ENCODE results near the gene NDUFS4. TPM values are rescaled to one million over a fixed set of nuclear protein-coding genes. Genes with fewer than 3 reads are reported as not detected.

Gene NDUFS4
- total RNA-seq, 1 donor, result 78.2 TPM

GRCh38 chr5:53556001-53556400 is 4.4 kb upstream of the NDUFS4 start:
- Histone ChIP-seq H3K79me2 (ENCODE audit: insufficient read depth, low read length) (peaks cover 6% of the 10 kb centered on the region), H3K4me1 (ENCODE audit: insufficient read depth, low read length) (peaks cover 4% of the 10 kb centered on the region), H3K9me3 (ENCODE audit: low read depth, low read length) (no peaks in the 10 kb centered on the region), H3K27me3 (ENCODE audit: insufficient read depth, low read length) (peaks cover 13% of the 10 kb centered on the region), H3K4me2 (ENCODE audit: insufficient read depth, low read length) (no peak overlapping the region), H3K27ac (ENCODE audit: low read depth, low read length) (no peak overlapping the region), H2AFZ (ENCODE audit: low read length) (no peak overlapping the region), H3K4me3 (ENCODE audit: insufficient read depth, low read length) (no peak overlapping the region), H3K36me3 (ENCODE audit: insufficient read depth, low read length) (no peaks in the 10 kb centered on the region), H4K20me1 (ENCODE audit: insufficient read depth, low read length) (no peaks in the 10 kb centered on the region)
- no peak for DNase-seq (ENCODE audit: insufficient read length, low spot score, missing footprints)
- no peak for TF ChIP-seq CTCF (IDR thresholded peaks at IDR 0.05; ENCODE audit: extremely low read depth, low read depth, low read length)

DNA sequence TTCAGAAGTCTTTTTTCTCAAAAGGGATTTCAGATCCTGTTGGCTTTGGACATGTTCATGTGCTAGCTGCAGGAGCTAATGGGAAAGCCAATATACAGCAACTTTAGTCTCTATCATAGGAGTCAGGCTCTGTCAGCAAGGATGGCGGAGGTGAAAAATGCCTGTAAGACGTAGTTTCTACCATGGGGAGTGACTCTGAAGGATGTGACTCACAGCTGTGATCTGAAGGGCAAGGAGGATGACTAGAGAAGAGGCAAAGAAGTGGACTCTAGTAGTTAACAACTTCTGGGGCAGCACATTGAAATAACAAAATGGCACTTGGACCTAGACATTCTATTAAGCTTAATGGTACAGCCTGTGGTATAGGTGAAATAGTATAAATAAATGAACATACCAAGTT is 3.1 kb upstream of the NDUFS4 start:
- Histone ChIP-seq H4K20me1 (ENCODE audit: insufficient read depth, low read length) (no peaks in the 10 kb centered on the region), H3K4me1 (ENCODE audit: insufficient read depth, low read length) (peaks cover 11% of the 10 kb centered on the region), H3K9me3 (ENCODE audit: low read depth, low read length) (no peaks in the 10 kb centered on the region), H2AFZ (ENCODE audit: low read length) (peak overlapping the region; percentile 32), H3K79me2 (ENCODE audit: insufficient read depth, low read length) (peaks cover 20% of the 10 kb centered on the region), H3K4me2 (ENCODE audit: insufficient read depth, low read length) (no peak overlapping the region), H3K27me3 (ENCODE audit: insufficient read depth, low read length) (peaks cover 13% of the 10 kb centered on the region), H3K36me3 (ENCODE audit: insufficient read depth, low read length) (no peaks in the 10 kb centered on the region), H3K27ac (ENCODE audit: low read depth, low read length) (no peak overlapping the region), H3K4me3 (ENCODE audit: insufficient read depth, low read length) (no peak overlapping the region)
- no peak for TF ChIP-seq CTCF (IDR thresholded peaks at IDR 0.05; ENCODE audit: extremely low read depth, low read depth, low read length)
- no peak for DNase-seq (ENCODE audit: insufficient read length, low spot score, missing footprints)

DNA sequence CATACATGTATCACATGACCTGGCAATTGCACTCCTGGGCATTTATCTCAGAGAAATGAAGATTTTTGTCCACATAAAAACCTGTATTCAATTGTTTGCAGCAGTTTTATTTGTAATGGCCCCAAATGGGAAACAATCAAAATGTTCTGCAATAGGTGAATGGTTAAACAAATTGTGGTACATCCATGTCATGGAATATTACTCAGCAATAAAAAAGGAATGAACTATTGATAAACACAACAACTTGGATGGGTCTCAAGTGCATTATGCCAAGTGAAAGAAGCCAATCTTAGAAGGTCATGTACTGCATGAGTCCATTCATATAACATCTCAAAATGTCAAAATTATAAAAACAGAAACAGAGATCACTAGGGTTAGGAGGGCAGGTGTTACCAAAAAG is 1.5 kb upstream of the NDUFS4 start:
- H4K20me1 ChIP-seq (ENCODE audit: insufficient read depth, low read length), result peaks cover 3% of the 10 kb centered on the region
- no peak overlapping the region for H3K4me3 ChIP-seq (ENCODE audit: insufficient read depth, low read length)
- DNase-seq (ENCODE audit: insufficient read length, low spot score, missing footprints), result no peak
- H3K9me3 ChIP-seq (ENCODE audit: low read depth, low read length), result no peaks in the 10 kb centered on the region
- no peak for TF ChIP-seq CTCF (IDR thresholded peaks at IDR 0.05; ENCODE audit: extremely low read depth, low read depth, low read length)
- H3K79me2 ChIP-seq (ENCODE audit: insufficient read depth, low read length), result peaks cover 34% of the 10 kb centered on the region
- H3K4me2 ChIP-seq (ENCODE audit: insufficient read depth, low read length), result no peak overlapping the region
- no peaks in the 10 kb centered on the region for H3K36me3 ChIP-seq (ENCODE audit: insufficient read depth, low read length)
- no peak overlapping the region for H3K27ac ChIP-seq (ENCODE audit: low read depth, low read length)
- peaks cover 11% of the 10 kb centered on the region for H3K4me1 ChIP-seq (ENCODE audit: insufficient read depth, low read length)
- H2AFZ ChIP-seq (ENCODE audit: low read length), result no peak overlapping the region
- peaks cover 13% of the 10 kb centered on the region for H3K27me3 ChIP-seq (ENCODE audit: insufficient read depth, low read length)

DNA sequence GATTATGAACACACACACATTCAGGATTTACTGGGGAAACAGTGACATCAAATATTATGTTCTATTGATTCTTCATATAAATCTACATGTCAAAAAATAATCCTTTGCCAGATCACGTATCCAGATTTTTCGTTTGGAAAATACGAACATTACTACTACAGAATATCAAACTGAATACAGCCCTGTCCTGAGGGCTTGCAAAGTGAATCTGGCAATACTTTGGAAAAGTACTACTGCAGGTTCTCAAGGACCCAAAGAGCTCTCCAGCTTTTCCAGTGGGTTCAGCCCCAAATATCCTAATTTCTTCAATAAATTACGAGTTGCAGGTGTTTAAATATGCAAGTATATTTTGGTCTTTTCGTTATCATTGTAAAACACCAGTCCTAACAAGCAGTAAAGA is 411 bp upstream of the NDUFS4 start:
- no peak for DNase-seq (ENCODE audit: insufficient read length, low spot score, missing footprints)
- peaks cover 13% of the 10 kb centered on the region for H4K20me1 ChIP-seq (ENCODE audit: insufficient read depth, low read length)
- H3K4me3 ChIP-seq (ENCODE audit: insufficient read depth, low read length), result peak overlapping the region; percentile 88
- H3K27me3 ChIP-seq (ENCODE audit: insufficient read depth, low read length), result peaks cover 5% of the 10 kb centered on the region
- peaks cover 45% of the 10 kb centered on the region for H3K79me2 ChIP-seq (ENCODE audit: insufficient read depth, low read length)
- peak overlapping the region; percentile 93 for H3K4me2 ChIP-seq (ENCODE audit: insufficient read depth, low read length)
- peak overlapping the region; percentile 99 for H2AFZ ChIP-seq (ENCODE audit: low read length)
- peak overlapping the region; percentile 85 for H3K27ac ChIP-seq (ENCODE audit: low read depth, low read length)
- H3K4me1 ChIP-seq (ENCODE audit: insufficient read depth, low read length), result peaks cover 11% of the 10 kb centered on the region
- TF ChIP-seq CTCF (IDR thresholded peaks at IDR 0.05; ENCODE audit: extremely low read depth, low read depth, low read length), result no peak
- no peaks in the 10 kb centered on the region for H3K36me3 ChIP-seq (ENCODE audit: insufficient read depth, low read length)
- H3K9me3 ChIP-seq (ENCODE audit: low read depth, low read length), result no peaks in the 10 kb centered on the region

All from osteoblast (primary cell).